NCI-H1048 (cell line): ENCODE data around the gene POLQ.
"Not testable (repeated sequence)": the region's sequence is repeated elsewhere in the genome, so short reads cannot be mapped to it uniquely, and the experiment has no call there.

ENCODE experiments used
- DNase-seq: peaks from one replicate; lab custom pipeline; 2025; lab: John Stamatoyannopoulos, UW

POLQ gene

GRCh38 chr3:121508389-121508788 is 37.4 kb downstream of the POLQ start:
- no peak for DNase-seq

GRCh38 chr3:121505256-121505655 is 40.5 kb downstream of the POLQ start:
- DNase-seq: no peak

- DNase-seq: no peak
Measured at GRCh38 chr3:121504618-121505017, 41.2 kb downstream of the POLQ start.

- no peak for DNase-seq
Measured at GRCh38 chr3:121496786-121497185, 49.0 kb downstream of the POLQ start.

- DNase-seq: no peak
Measured at GRCh38 chr3:121493431-121493830, 52.4 kb downstream of the POLQ start.

- no peak for DNase-seq
Measured at GRCh38 chr3:121491683-121492320, 54.0 kb downstream of the POLQ start.

GRCh38 chr3:121490161-121490560 is 55.6 kb downstream of the POLQ start:
- DNase-seq: no peak

- DNase-seq: no peak
Measured at GRCh38 chr3:121488628-121489027, 57.2 kb downstream of the POLQ start.

GRCh38 chr3:121483290-121483689 is 62.5 kb downstream of the POLQ start:
- no peak for DNase-seq

- no peak for DNase-seq
Measured at GRCh38 chr3:121482660-121483059, 63.1 kb downstream of the POLQ start.

GRCh38 chr3:121481106-121481880 is 64.5 kb downstream of the POLQ start:
- no peak for DNase-seq

- DNase-seq: no peak
Measured at GRCh38 chr3:121477589-121477988, 68.2 kb downstream of the POLQ start.

GRCh38 chr3:121473001-121473400 is 72.8 kb downstream of the POLQ start:
- DNase-seq: no peak

GRCh38 chr3:121467085-121467484 is 78.7 kb downstream of the POLQ start:
- no peak for DNase-seq

GRCh38 chr3:121463745-121464144 is 82.0 kb downstream of the POLQ start:
- no peak for DNase-seq

GRCh38 chr3:121462565-121462964 is 83.2 kb downstream of the POLQ start:
- no peak for DNase-seq

- not testable (repeated sequence) for DNase-seq
Measured at GRCh38 chr3:121451752-121452151, 94.0 kb downstream of the POLQ start.

- DNase-seq: no peak
Measured at GRCh38 chr3:121443456-121443855, 102.3 kb downstream of the POLQ start.

- no peak for DNase-seq
Measured at GRCh38 chr3:121436641-121437040, 109.1 kb downstream of the POLQ start.

- no peak for DNase-seq
Measured at GRCh38 chr3:121436074-121436473, 109.7 kb downstream of the POLQ start.

- no peak for DNase-seq
Measured at GRCh38 chr3:121431726-121432517, 113.9 kb downstream of the POLQ start.

- no peak for DNase-seq
Measured at GRCh38 chr3:121430664-121431215, 115.0 kb downstream of the POLQ start.

GRCh38 chr3:121424549-121424948 is 121.2 kb downstream of the POLQ start:
- no peak for DNase-seq
